Type B pancreatic cell (in vitro differentiated cells): ENCODE measurements around the gene IL22. TPM values are rescaled to one million over a fixed set of nuclear protein-coding genes. Genes with fewer than 3 reads are reported as not detected.

Experiments
- DNase-seq: peaks from one replicate; pipeline ENCODE4 v3.0.0; 2021; ENCODE audit warnings: mixed read lengths; ENCODE audit not compliant: unreplicated experiment; ENCODE audit errors: extremely low spot score
- H3K27ac Mint-ChIP-seq: 2 replicates; pipeline ENCODE4 v1.8.0; 2021; ENCODE audit warnings: mild to moderate bottlenecking, mixed read lengths
- H3K27me3 Mint-ChIP-seq: 2 replicates; pipeline ENCODE4 v1.8.0; 2021; ENCODE audit warnings: mixed read lengths
- H3K36me3 Mint-ChIP-seq: 2 replicates; pipeline ENCODE4 v1.8.0; 2021; ENCODE audit warnings: mixed read lengths
- H3K4me1 Mint-ChIP-seq: one replicate; pipeline ENCODE4 v1.8.0; 2021; ENCODE audit warnings: mixed read lengths; ENCODE audit not compliant: unreplicated experiment
- H3K4me3 Mint-ChIP-seq: 2 replicates; pipeline ENCODE4 v1.8.0; 2021; ENCODE audit warnings: mild to moderate bottlenecking, mixed read lengths
- H3K9me3 Mint-ChIP-seq: 2 replicates; pipeline ENCODE4 v1.8.0; 2021; ENCODE audit warnings: mixed read lengths
- CTCF ChIP-seq: fragments of 200-600 bp; sonication (generic); conservative IDR thresholded peaks from 2 replicates; pipeline ENCODE4 v1.5.0; 2021; ENCODE audit warnings: antibody characterized with exemption, mild to moderate bottlenecking
- total RNA-seq: library from RNA; stranded (reverse); gene quantifications from 2 replicates; pipeline ENCODE4 v1.2.1, GENCODE V29; 2021; ENCODE audit warnings: low replicate concordance

The IL22 gene
- total RNA-seq, 1 donor from 2014 or later = not detected

- TF ChIP-seq CTCF = no peak
- no peaks in the 10 kb centered on the region for H3K9me3 Mint-ChIP-seq
These were observed 1.3 kb downstream of the IL22 start for GRCh38 chr12:68252077-68252476.

GRCh38 chr12:68250454-68250853, 3.0 kb downstream of the IL22 start:
- no peak for TF ChIP-seq CTCF
- DNase-seq = no peak
- Mint-ChIP-seq H3K36me3 (no peaks in the 10 kb centered on the region), H3K4me3 (no peak overlapping the region), H3K27me3 (peaks cover 4% of the 10 kb centered on the region), H3K27ac (no peak overlapping the region), H3K9me3 (peaks cover 6% of the 10 kb centered on the region), H3K4me1 (peaks cover 6% of the 10 kb centered on the region)

More at GRCh38 chr12:68252077-68252476, 1.3 kb downstream of the IL22 start:
- DNase-seq = no peak
- Mint-ChIP-seq H3K27ac (no peak overlapping the region), H3K4me1 (no peaks in the 10 kb centered on the region), H3K27me3 (peaks cover 4% of the 10 kb centered on the region), H3K36me3 (no peaks in the 10 kb centered on the region), H3K4me3 (no peak overlapping the region)

- H3K9me3 Mint-ChIP-seq = peaks cover 6% of the 10 kb centered on the region
- peaks cover 4% of the 10 kb centered on the region for H3K27me3 Mint-ChIP-seq
- no peak for TF ChIP-seq CTCF
- no peak for DNase-seq
- no peak overlapping the region for H3K27ac Mint-ChIP-seq
- H3K4me3 Mint-ChIP-seq = no peak overlapping the region
- no peaks in the 10 kb centered on the region for H3K36me3 Mint-ChIP-seq
- H3K4me1 Mint-ChIP-seq = peaks cover 18% of the 10 kb centered on the region
These were observed 5.6 kb downstream of the IL22 start for GRCh38 chr12:68247785-68248184.

GRCh38 chr12:68246350-68246749, 7.1 kb downstream of the IL22 start:
- no peaks in the 10 kb centered on the region for H3K27me3 Mint-ChIP-seq
- no peak for TF ChIP-seq CTCF
- H3K27ac Mint-ChIP-seq = no peak overlapping the region
- peaks cover 6% of the 10 kb centered on the region for H3K9me3 Mint-ChIP-seq
- peaks cover 18% of the 10 kb centered on the region for H3K4me1 Mint-ChIP-seq
- DNase-seq = no peak
- H3K4me3 Mint-ChIP-seq = no peak overlapping the region
- no peaks in the 10 kb centered on the region for H3K36me3 Mint-ChIP-seq

- Mint-ChIP-seq H3K27me3 (peaks cover 4% of the 10 kb centered on the region), H3K4me1 (peaks cover 25% of the 10 kb centered on the region), H3K36me3 (no peaks in the 10 kb centered on the region), H3K9me3 (peaks cover 6% of the 10 kb centered on the region), H3K4me3 (peak overlapping the region; percentile 70), H3K27ac (peak overlapping the region; percentile 2)
- no peak for DNase-seq
- TF ChIP-seq CTCF = no peak
These were observed 8.0 kb downstream of the IL22 start for GRCh38 chr12:68245180-68246021.
